ENCODE results near the gene TMEM25. TPM values are rescaled to one million over a fixed set of nuclear protein-coding genes. Genes with fewer than 3 reads are reported as not detected.

Gene TMEM25
- total RNA-seq, 4 donors from 2014 or later, result 26.5 to 58.2 (median 52.0) TPM

GRCh38 chr11:118524757-118525470 lies 6.1 kb upstream of the TMEM25 start:
- intact Hi-C loops (cut with DNase I), result no loop called here
- TF ChIP-seq POLR2A (IDR thresholded peaks at IDR 0.05), result no peak
- no peak for TF ChIP-seq CTCF (IDR thresholded peaks at IDR 0.05)
- no peaks in the 10 kb centered on the region for H3K9me3 ChIP-seq
- no peak for DNase-seq
- H3K4me1 ChIP-seq, result peaks cover 12 to 23% of the 10 kb centered on the region in 2 donors
- WGBS, 2 donors, result 93 to 99% methylated on average over 6 of the region's 6 CpGs
- H3K27ac ChIP-seq, result no peak overlapping the region
- no peak overlapping the region for H3K4me3 ChIP-seq (replicated peaks in 1 of 3)
- no peaks in the 10 kb centered on the region for H3K27me3 ChIP-seq
- H3K36me3 ChIP-seq, result peaks cover 35 to 39% of the 10 kb centered on the region in 2 donors

DNA sequence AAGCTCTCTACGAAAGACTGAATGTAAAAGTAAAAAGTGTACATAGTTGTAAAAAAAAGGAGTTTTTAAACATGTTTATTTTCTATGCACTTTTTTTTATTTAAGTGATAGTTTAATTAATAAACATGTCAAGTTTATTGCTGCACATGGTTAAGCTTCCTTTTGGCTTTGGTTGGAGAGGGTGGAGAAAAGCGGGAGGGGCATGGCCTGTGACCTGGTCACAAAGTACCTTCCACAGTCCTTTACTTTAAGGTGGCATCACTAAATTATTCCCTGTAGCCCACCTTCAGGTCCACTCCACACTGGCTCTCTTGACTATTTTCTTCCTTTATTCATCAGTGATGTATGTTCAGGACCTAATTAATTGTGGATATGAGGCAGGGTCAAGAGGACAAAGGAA lies 4.3 kb upstream of the TMEM25 start:
- WGBS, 2 donors, result 89 to 92% methylated on average over 2 of the region's 2 CpGs
- H3K4me1 ChIP-seq, result peaks cover 18 to 28% of the 10 kb centered on the region in 2 donors
- TF ChIP-seq POLR2A (IDR thresholded peaks at IDR 0.05), result no peak
- H3K9me3 ChIP-seq, result no peaks in the 10 kb centered on the region
- no peak overlapping the region for H3K4me3 ChIP-seq (replicated peaks in 1 of 3)
- no peaks in the 10 kb centered on the region for H3K27me3 ChIP-seq
- H3K27ac ChIP-seq, result no peak overlapping the region
- peaks cover 18 to 22% of the 10 kb centered on the region in 2 donors for H3K36me3 ChIP-seq
- intact Hi-C loops (cut with DNase I), result no loop called here
- no peak for DNase-seq

- H3K27me3 ChIP-seq, result no peaks in the 10 kb centered on the region
- no peak for TF ChIP-seq POLR2A (IDR thresholded peaks at IDR 0.05)
- no peak for TF ChIP-seq CTCF (IDR thresholded peaks at IDR 0.05)
- intact Hi-C loops (cut with DNase I), result no loop called here
- whole genome bisulfite sequencing, 2 donors, result 79 to 85% methylated on average over 3 of the region's 3 CpGs
- no peak within 1 kb of the TSS for H3K4me3 ChIP-seq (replicated peaks in 1 of 3)
- H3K9me3 ChIP-seq, result no peaks in the 10 kb centered on the region
- no peak within 1 kb of the TSS for H3K27ac ChIP-seq
- H3K36me3 ChIP-seq, result peaks cover 14 to 18% of the 10 kb centered on the region in 2 donors
- no peak for DNase-seq
- H3K4me1 ChIP-seq, result peaks cover 22 to 33% of the 10 kb centered on the region in 2 donors
These were observed 3.9 kb upstream of the TMEM25 start, which contains the start of gene TTC36 for GRCh38 chr11:118527109-118527508. Gene TTC36 (plus strand): TSS chr11:118527474. CDS start chr11:118527495, 21 bp downstream.

GRCh38 chr11:118528511-118528910 lies 2.5 kb upstream of the TMEM25 start:
- intact Hi-C loops (cut with DNase I), result no loop called here
- no peaks in the 10 kb centered on the region for H3K27me3 ChIP-seq
- TF ChIP-seq CTCF (IDR thresholded peaks at IDR 0.05) (no peak), POLR2A (IDR thresholded peaks at IDR 0.05) (no peak)
- peaks cover 0 to 10% of the 10 kb centered on the region in 2 donors for H3K36me3 ChIP-seq
- WGBS, 2 donors, result 40 to 91% methylated on average over 1 to 5 of the region's 6 CpGs
- H3K27ac ChIP-seq, result no peak overlapping the region
- H3K9me3 ChIP-seq, result no peaks in the 10 kb centered on the region
- H3K4me3 ChIP-seq (replicated peaks in 1 of 3), result no peak overlapping the region
- peaks cover 22 to 33% of the 10 kb centered on the region in 2 donors for H3K4me1 ChIP-seq
- DNase-seq, result no peak

DNA sequence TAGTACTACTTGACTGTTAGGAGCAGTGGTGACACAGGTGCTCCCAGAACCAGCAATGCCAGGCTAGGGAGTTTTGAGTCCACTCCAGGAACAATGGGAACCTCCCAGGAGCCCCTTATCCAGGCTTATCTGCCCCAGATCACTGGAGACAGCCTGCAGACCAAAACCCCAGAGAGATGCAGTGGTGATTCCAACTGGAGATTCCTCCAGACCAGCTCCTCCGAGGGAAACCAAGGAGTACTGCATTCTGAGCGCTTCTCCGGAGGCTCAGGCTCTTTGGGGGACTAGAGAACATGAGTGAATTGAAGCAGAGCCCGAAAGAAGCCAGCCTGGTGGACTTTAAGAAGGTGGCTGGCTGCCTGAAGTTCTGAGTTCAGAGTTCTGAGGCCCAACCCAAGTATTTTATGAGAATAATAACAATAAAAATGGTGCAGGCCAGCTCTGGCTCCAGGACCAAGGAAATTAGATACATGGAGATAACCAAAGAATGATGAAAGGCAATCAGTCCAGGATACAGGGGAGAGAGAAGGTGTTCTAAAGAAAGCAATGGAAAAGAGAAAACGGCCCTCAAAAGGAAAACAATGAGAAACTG lies 1.3 kb upstream of the TMEM25 start:
- intact Hi-C loops (cut with DNase I), result no loop called here
- Histone ChIP-seq H3K27me3 (no peaks in the 10 kb centered on the region), H3K4me1 (peaks cover 22 to 33% of the 10 kb centered on the region in 2 donors), H3K4me3 (replicated peaks in 1 of 3) (peak overlapping the region in 1 of 3 donors; percentile 85), H3K9me3 (no peaks in the 10 kb centered on the region), H3K27ac (no peak overlapping the region), H3K36me3 (peaks cover 0 to 2% of the 10 kb centered on the region in 2 donors)
- TF ChIP-seq POLR2A (IDR thresholded peaks at IDR 0.05) (no peak), CTCF (IDR thresholded peaks at IDR 0.05) (no peak)
- DNase-seq, result no peak
- WGBS, 2 donors, result 53 to 63% methylated on average over 4 to 5 of the region's 5 CpGs

Data from thyroid gland (tissue), 4 donors.